ENCODE results near the gene TBL1X.
"Not testable (repeated sequence)": the region's sequence is repeated elsewhere in the genome, so short reads cannot be mapped to it uniquely, and the experiment has no call there.

The TBL1X gene

GRCh38 chrX:9459186-9459748, 5.6 kb upstream of the TBL1X start:
- no peak for DNase-seq

GRCh38 chrX:9461087-9461486, 3.8 kb upstream of the TBL1X start:
- no peak for DNase-seq

GRCh38 chrX:9462456-9462855, 2.4 kb upstream of the TBL1X start:
- DNase-seq: no peak

- peak; percentile 42 for DNase-seq
These were observed 694 bp downstream of the TBL1X start for GRCh38 chrX:9465380-9466123.

GRCh38 chrX:9466124-9466495, 1.3 kb downstream of the TBL1X start:
- peak; percentile 20 for DNase-seq

GRCh38 chrX:9466736-9467135, 1.9 kb downstream of the TBL1X start:
- no peak for DNase-seq

- DNase-seq: no peak
These were observed 2.3 kb downstream of the TBL1X start for GRCh38 chrX:9467146-9467545.

- DNase-seq: no peak
These were observed 2.9 kb downstream of the TBL1X start for GRCh38 chrX:9467751-9468150.

GRCh38 chrX:9471571-9471985, 6.7 kb downstream of the TBL1X start:
- DNase-seq: no peak

GRCh38 chrX:9473708-9474107, 8.8 kb downstream of the TBL1X start:
- no peak for DNase-seq

GRCh38 chrX:9475417-9475816, 10.6 kb downstream of the TBL1X start:
- not testable (repeated sequence) for DNase-seq

GRCh38 chrX:9475984-9476383, 11.1 kb downstream of the TBL1X start:
- no peak for DNase-seq

- no peak for DNase-seq
These were observed 12.1 kb downstream of the TBL1X start for GRCh38 chrX:9476810-9477575.

- no peak for DNase-seq
These were observed 17.6 kb downstream of the TBL1X start for GRCh38 chrX:9482408-9482807.

- DNase-seq: no peak
These were observed 18.0 kb downstream of the TBL1X start for GRCh38 chrX:9482837-9483236.

- DNase-seq: no peak
These were observed 18.5 kb downstream of the TBL1X start for GRCh38 chrX:9483376-9483775.

- no peak for DNase-seq
These were observed 22.0 kb downstream of the TBL1X start for GRCh38 chrX:9486786-9487387.

- no peak for DNase-seq
These were observed 23.7 kb downstream of the TBL1X start for GRCh38 chrX:9488586-9488985.

GRCh38 chrX:9489234-9489633, 24.4 kb downstream of the TBL1X start:
- DNase-seq: no peak

GRCh38 chrX:9492901-9493300, 28.0 kb downstream of the TBL1X start:
- DNase-seq: no peak

- DNase-seq: no peak
These were observed 29.1 kb downstream of the TBL1X start for GRCh38 chrX:9493936-9494335.

GRCh38 chrX:9494771-9495170, 29.9 kb downstream of the TBL1X start:
- no peak for DNase-seq

GRCh38 chrX:9495496-9495895, 30.6 kb downstream of the TBL1X start:
- no peak for DNase-seq

- DNase-seq: no peak
These were observed 33.4 kb downstream of the TBL1X start for GRCh38 chrX:9498236-9498635.

All from CD4-positive, alpha-beta T cell treated with Interferon gamma for 1 hour (primary cell).